Endothelial cell of umbilical vein (primary cell): Measurements from ENCODE around the gene ZP1. TPM values are rescaled to one million over a fixed set of nuclear protein-coding genes. Genes with fewer than 3 reads are reported as not detected.

Source experiments
- BruUV-seq: library from RNA; stranded (reverse); fragments of 400-500 nt; replicated peaks from 2 replicates; lab custom pipeline; 2021; lab: Mats Ljungman, UMichigan
- CTCF ChIA-PET: fragments of 300-600, 350-600 bp; sonication (Branson Sonifier 250); formaldehyde crosslinking; loops from one replicate; lab custom pipeline; 2021; ENCODE audit warnings: antibody characterized with exemption, inconsistent platforms; lab: Charles Lee
- POLR2A ChIA-PET: fragments of 300-600, 350-600 bp; sonication (Branson Sonifier 250); formaldehyde crosslinking; loops from one replicate; lab custom pipeline; 2021; ENCODE audit warnings: antibody characterized with exemption, inconsistent platforms; lab: Charles Lee
- DNase-seq: peaks from one replicate; pipeline ENCODE4 v3.0.0-alpha.2; 2011; ENCODE audit warnings: low read depth, low spot score
- FAIRE-seq: peaks from 2 replicates; lab custom pipeline; 2011; peaks lifted over from hg19 to GRCh38; lab: Jason Lieb, UNC
- H2AFZ ChIP-seq: 2 replicates; pipeline ENCODE4 v1.6.0; 2012; ENCODE audit warnings: low read depth, low read length, control low read depth, inconsistent platforms
- H3K27ac ChIP-seq: 2 replicates; pipeline ENCODE4 v1.5.1; 2011; ENCODE audit warnings: low read depth, mild to moderate bottlenecking, control low read depth, low read length, moderate library complexity; ENCODE audit not compliant: insufficient read depth
- H3K27me3 ChIP-seq, 2 experiments: 2 replicates each; pipeline versions ENCODE4 v1.6.0 to v1.6.1; 2011; ENCODE audit warnings: low read length in 2 of 2, mixed read lengths in 1 of 2; ENCODE audit not compliant: control insufficient read depth in 2 of 2, insufficient read depth in 2 of 2
- H3K36me3 ChIP-seq, 2 experiments: 2 replicates in 1 of 2; 3 replicates in 1 of 2; pipeline ENCODE4 v1.5.1; 2011; ENCODE audit warnings: low read length in 2 of 2, mild to moderate bottlenecking in 1 of 2, moderate library complexity in 1 of 2; ENCODE audit not compliant: control insufficient read depth in 2 of 2, insufficient read depth in 2 of 2; ENCODE audit errors: extremely low read depth in 1 of 2
- H3K4me1 ChIP-seq: 3 replicates; pipeline ENCODE4 v1.5.1; 2011; ENCODE audit warnings: mild to moderate bottlenecking, low read length; ENCODE audit not compliant: control insufficient read depth, insufficient read depth; ENCODE audit errors: extremely low read depth
- H3K4me2 ChIP-seq: 2 replicates; pipeline ENCODE4 v1.6.1; 2011; ENCODE audit warnings: low read length, control low read depth, mixed read lengths; ENCODE audit not compliant: insufficient read depth
- H3K4me3 ChIP-seq, 3 experiments: fragments of 200-600 bp in 1 of 3; sonication (generic), shearing (Covaris generic) in 1 of 3; replicated peaks in 1 of 3; 2 replicates each; pipeline ENCODE4 v1.5.1; 2011 to 2016; ENCODE audit warnings: control low read depth in 3 of 3, low read length in 3 of 3, mild to moderate bottlenecking in 2 of 3, inconsistent platforms in 1 of 3, low read depth in 1 of 3, moderate library complexity in 1 of 3; ENCODE audit not compliant: insufficient read depth in 1 of 3
- H3K79me2 ChIP-seq: 2 replicates; pipeline ENCODE4 v1.6.0; 2012; ENCODE audit warnings: low read length, inconsistent platforms; ENCODE audit not compliant: control insufficient read depth, insufficient read depth
- H3K9ac ChIP-seq: replicated peaks from 2 replicates; pipeline ENCODE3; 2011; ENCODE audit warnings: low read length, control low read depth; ENCODE audit not compliant: insufficient read depth; ENCODE audit errors: extremely low read depth
- H3K9me1 ChIP-seq: replicated peaks from 3 replicates; pipeline ENCODE4 v1.6.0; 2011; ENCODE audit warnings: mild to moderate bottlenecking, low read length; ENCODE audit not compliant: control insufficient read depth, insufficient read depth; ENCODE audit errors: extremely low read depth
- H3K9me3 ChIP-seq: replicated peaks from 2 replicates; pipeline ENCODE4 v1.5.1; 2012; ENCODE audit warnings: low read length, inconsistent platforms; ENCODE audit not compliant: control insufficient read depth, insufficient read depth
- H4K20me1 ChIP-seq: replicated peaks from 2 replicates; pipeline ENCODE3; 2011; ENCODE audit warnings: mild to moderate bottlenecking, low read length; ENCODE audit not compliant: control insufficient read depth, insufficient read depth; ENCODE audit errors: extremely low read depth
- EZH2 ChIP-seq: IDR thresholded peaks from 2 replicates; pipeline ENCODE4 v1.6.1; 2012; ENCODE audit warnings: borderline replicate concordance, low read depth, mild to moderate bottlenecking, moderate library complexity, low read length, inconsistent platforms; ENCODE audit not compliant: severe bottlenecking
- FOS ChIP-seq: IDR thresholded peaks from 2 replicates; pipeline ENCODE4 v1.6.1; 2011; ENCODE audit warnings: mild to moderate bottlenecking, low read length, moderate library complexity, borderline replicate concordance; ENCODE audit not compliant: insufficient read depth
- GATA2 ChIP-seq: IDR thresholded peaks from 2 replicates; pipeline ENCODE4 v1.7.0; 2011; ENCODE audit warnings: low read depth, mild to moderate bottlenecking, moderate library complexity, mixed read lengths, low read length; ENCODE audit not compliant: insufficient read length, insufficient read depth
- JUN ChIP-seq: IDR thresholded peaks from 2 replicates; pipeline ENCODE4 v1.6.1; 2011; ENCODE audit warnings: borderline replicate concordance, low read depth; ENCODE audit not compliant: insufficient read length, insufficient read depth
- MYC ChIP-seq: IDR thresholded peaks from one replicate; pipeline ENCODE4 v1.6.1; 2011; ENCODE audit warnings: mild to moderate bottlenecking, low read depth, low read length
- POLR2A ChIP-seq: IDR thresholded peaks from 2 replicates; pipeline ENCODE4 v1.6.1; 2012; ENCODE audit warnings: low read depth, mild to moderate bottlenecking, control low read depth, low read length
- POLR2AphosphoS5 ChIP-seq: IDR thresholded peaks from 2 replicates; pipeline ENCODE4 v1.6.1; 2012; ENCODE audit warnings: low read depth, mild to moderate bottlenecking, control low read depth, low read length, moderate library complexity; ENCODE audit not compliant: insufficient read depth
- dilution Hi-C: fragments of 300-500 bp; cut with MboI; formaldehyde crosslinking; loops from one replicate; pipeline ENCODE4 v1.15.0; 2019; ENCODE audit warnings: low sequenced_read_pairs; ENCODE audit not compliant: extremely low pct_ligation_motif_present
- intact Hi-C: fragments of 100-400 bp; cut with micrococcal nuclease; formaldehyde crosslinking; loops from one replicate; pipeline ENCODE4 v1.10.0; 2022
- polyA plus RNA-seq, 4 experiments: library from polyadenylated mRNA; depleted of rRNA in 3 of 4; stranded (reverse) in 3 of 4; unstranded in 1 of 4; fragments of >200 nt; gene quantifications; 2 replicates each; pipeline versions ENCODE4 v1.2.1 to v1.2.3, GENCODE V29; 2011 to 2012; ENCODE audit warnings: missing spikeins in 1 of 4
- total RNA-seq: library from RNA; stranded (reverse); gene quantifications from 2 replicates; pipeline ENCODE4 v1.2.3, GENCODE V29; 2021
- TF ChIP-seq, protein P1 (sequence below): IDR thresholded peaks from 2 replicates; pipeline ENCODE4 v1.6.1; 2011; ENCODE audit not compliant: insufficient read depth, insufficient read length
- TF ChIP-seq, protein P2 (sequence below), 2 donors: IDR thresholded peaks; 1 replicate in 1 of 2; 2 replicates in 1 of 2; pipeline ENCODE4 v1.5.1; 2011; ENCODE audit warnings: low read length in 2 of 2, mild to moderate bottlenecking in 2 of 2, moderate library complexity in 2 of 2, control low read depth in 1 of 2, inconsistent platforms in 1 of 2, low read depth in 1 of 2; ENCODE audit not compliant: insufficient read depth in 1 of 2; ENCODE audit errors: extremely low read depth in 1 of 2

The ZP1 gene
- total and polyA plus RNA-seq, 2 donors (not counting 3 experiments of a cell fraction or from before 2014, with no cell fraction given), result not detected

DNA sequence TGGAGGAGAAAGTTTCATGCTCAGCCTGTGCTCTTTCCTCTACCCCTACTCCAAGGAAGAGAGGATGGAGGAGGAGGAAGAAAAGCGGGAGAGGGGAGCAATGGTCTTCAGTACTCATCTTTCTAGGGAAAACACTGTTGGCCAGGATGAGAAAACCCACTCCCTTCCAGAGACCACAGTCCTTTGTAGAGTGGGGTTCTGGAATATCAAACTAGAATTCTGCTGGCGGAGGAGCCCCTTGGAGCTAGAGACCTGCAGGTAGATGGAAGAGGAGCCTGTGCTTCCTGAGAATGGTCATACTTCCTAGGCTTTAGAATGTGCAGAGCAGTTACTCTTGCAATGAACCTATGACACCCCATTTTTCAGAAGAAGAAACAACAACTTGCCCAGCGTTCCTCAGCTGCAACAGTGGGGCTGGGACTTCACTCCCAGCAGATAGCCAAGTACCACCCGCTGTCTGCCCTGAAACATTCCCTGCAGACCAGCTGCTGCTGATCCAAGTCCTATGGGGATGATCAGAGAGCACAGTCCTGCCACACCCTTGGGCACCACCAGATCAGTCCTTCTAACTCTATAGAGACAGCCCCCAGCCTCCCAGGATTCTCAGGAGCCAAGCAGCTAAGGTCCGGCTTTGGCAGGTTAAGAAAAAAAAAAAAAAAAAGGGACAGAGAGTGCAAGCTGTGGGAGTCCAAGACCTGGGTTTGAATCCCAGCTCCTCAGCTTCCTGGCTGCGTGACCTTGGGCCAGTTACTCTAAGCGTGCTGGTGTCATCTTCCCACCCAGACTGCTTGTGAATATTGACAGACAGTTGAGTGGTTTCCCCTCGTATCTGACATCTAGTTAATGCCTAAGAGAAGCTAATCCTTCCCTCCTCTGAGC, 12.3 kb upstream of the ZP1 start:
- no peak overlapping the region for H3K4me2 ChIP-seq
- no peak for DNase-seq
- BruUV-seq, result no TSS peak
- no peaks in the 10 kb centered on the region for H3K27me3 ChIP-seq
- no peak for TF ChIP-seq GATA2
- TF ChIP-seq JUN, result no peak
- TF ChIP-seq EZH2, result no peak
- TF ChIP-seq POLR2AphosphoS5, result no peak
- TF ChIP-seq POLR2A, result no peak
- TF ChIP-seq FOS, result no peak
- TF ChIP-seq MYC, result no peak
- TF ChIP-seq, protein P1, sequence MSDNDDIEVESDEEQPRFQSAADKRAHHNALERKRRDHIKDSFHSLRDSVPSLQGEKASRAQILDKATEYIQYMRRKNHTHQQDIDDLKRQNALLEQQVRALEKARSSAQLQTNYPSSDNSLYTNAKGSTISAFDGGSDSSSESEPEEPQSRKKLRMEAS, result no peak
- TF ChIP-seq, protein P2, sequence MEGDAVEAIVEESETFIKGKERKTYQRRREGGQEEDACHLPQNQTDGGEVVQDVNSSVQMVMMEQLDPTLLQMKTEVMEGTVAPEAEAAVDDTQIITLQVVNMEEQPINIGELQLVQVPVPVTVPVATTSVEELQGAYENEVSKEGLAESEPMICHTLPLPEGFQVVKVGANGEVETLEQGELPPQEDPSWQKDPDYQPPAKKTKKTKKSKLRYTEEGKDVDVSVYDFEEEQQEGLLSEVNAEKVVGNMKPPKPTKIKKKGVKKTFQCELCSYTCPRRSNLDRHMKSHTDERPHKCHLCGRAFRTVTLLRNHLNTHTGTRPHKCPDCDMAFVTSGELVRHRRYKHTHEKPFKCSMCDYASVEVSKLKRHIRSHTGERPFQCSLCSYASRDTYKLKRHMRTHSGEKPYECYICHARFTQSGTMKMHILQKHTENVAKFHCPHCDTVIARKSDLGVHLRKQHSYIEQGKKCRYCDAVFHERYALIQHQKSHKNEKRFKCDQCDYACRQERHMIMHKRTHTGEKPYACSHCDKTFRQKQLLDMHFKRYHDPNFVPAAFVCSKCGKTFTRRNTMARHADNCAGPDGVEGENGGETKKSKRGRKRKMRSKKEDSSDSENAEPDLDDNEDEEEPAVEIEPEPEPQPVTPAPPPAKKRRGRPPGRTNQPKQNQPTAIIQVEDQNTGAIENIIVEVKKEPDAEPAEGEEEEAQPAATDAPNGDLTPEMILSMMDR (IDR thresholded peaks at IDR 0.05; ENCODE audit: extremely low read depth in 1 of 2, insufficient read depth in 1 of 2, low read depth in 1 of 2, low read length in 2 of 2), result no peak
- ChIA-PET CTCF (interaction anchor here (1.0 to 3.2 kb wide), 7 partner anchors 13 to 92 kb away, joined by 3 to 22 read pairs (median 4); partner anchors contain the start of gene ZP1), POLR2A (no interaction called here)
- intact Hi-C loops (no loop called here), dilution Hi-C loops (no loop called here)
- H3K27ac ChIP-seq, result no peak overlapping the region
- no peak overlapping the region for H3K4me3 ChIP-seq
- no peaks in the 10 kb centered on the region for H3K4me1 ChIP-seq
- no peak overlapping the region for H2AFZ ChIP-seq
- no peaks in the 10 kb centered on the region for H4K20me1 ChIP-seq
- H3K9me3 ChIP-seq, result no peaks in the 10 kb centered on the region
- no peaks in the 10 kb centered on the region for H3K9me1 ChIP-seq
- H3K9ac ChIP-seq, result no peak overlapping the region
- H3K36me3 ChIP-seq, result peaks cover 0 to 3% of the 10 kb centered on the region in 2 experiments
- H3K79me2 ChIP-seq, result no peaks in the 10 kb centered on the region
- FAIRE-seq, result no peak
